RWPE1 (cell line): Measurements from ENCODE around the gene GRID1.

Experiments
- CTCF ChIA-PET: fragments of 350-600 bp; sonication (Branson Sonifier 250); formaldehyde crosslinking; extraction: SDS; loops from one replicate; lab custom pipeline; 2021; lab: Yijun Ruan, JAX
- POLR2A ChIA-PET: fragments of 400-600 bp; formaldehyde crosslinking; extraction: SDS; loops from one replicate; lab custom pipeline; 2020; ENCODE audit warnings: antibody characterized with exemption; ENCODE audit not compliant: low non-redundant PET; lab: Yijun Ruan, JAX
- DNase-seq: peaks from one replicate; pipeline ENCODE4 v3.0.0; 2012; ENCODE audit warnings: low spot score
- H3K27ac ChIP-seq: fragments of 450-650 bp; 2 replicates; pipeline ENCODE4 v1.5.1; 2017
- TF ChIP-seq, protein P1 (sequence below): fragments of 450-650 bp; conservative IDR thresholded peaks from 2 replicates; pipeline ENCODE4 v1.5.1; 2017; ENCODE audit warnings: low read depth, mild to moderate bottlenecking

GRID1 gene

DNA sequence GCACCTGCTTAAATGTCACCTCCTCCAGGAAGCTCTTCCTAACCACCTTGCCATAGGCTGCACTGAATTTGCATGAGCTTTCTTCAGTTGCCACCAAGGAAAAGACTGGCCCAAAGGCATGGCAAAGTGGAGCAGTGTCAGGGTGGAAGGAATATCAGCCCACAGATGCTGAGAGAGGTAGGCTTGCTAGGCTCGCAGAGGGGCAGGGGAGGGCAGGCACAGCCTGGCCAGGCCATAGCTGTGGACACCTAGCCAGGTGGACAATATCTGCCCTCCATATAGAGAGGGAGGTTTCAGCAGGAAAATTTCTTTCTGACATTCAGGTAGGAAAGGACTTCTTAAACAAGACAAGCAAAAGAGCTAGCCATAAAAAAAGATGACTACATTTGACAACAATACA, 166.3 kb downstream of the GRID1 start:
- TF ChIP-seq, protein P1, sequence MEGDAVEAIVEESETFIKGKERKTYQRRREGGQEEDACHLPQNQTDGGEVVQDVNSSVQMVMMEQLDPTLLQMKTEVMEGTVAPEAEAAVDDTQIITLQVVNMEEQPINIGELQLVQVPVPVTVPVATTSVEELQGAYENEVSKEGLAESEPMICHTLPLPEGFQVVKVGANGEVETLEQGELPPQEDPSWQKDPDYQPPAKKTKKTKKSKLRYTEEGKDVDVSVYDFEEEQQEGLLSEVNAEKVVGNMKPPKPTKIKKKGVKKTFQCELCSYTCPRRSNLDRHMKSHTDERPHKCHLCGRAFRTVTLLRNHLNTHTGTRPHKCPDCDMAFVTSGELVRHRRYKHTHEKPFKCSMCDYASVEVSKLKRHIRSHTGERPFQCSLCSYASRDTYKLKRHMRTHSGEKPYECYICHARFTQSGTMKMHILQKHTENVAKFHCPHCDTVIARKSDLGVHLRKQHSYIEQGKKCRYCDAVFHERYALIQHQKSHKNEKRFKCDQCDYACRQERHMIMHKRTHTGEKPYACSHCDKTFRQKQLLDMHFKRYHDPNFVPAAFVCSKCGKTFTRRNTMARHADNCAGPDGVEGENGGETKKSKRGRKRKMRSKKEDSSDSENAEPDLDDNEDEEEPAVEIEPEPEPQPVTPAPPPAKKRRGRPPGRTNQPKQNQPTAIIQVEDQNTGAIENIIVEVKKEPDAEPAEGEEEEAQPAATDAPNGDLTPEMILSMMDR, result no peak
- CTCF ChIA-PET, result no interaction called here
- POLR2A ChIA-PET, result no interaction called here
- no peak overlapping the region for H3K27ac ChIP-seq
- no peak for DNase-seq

DNA sequence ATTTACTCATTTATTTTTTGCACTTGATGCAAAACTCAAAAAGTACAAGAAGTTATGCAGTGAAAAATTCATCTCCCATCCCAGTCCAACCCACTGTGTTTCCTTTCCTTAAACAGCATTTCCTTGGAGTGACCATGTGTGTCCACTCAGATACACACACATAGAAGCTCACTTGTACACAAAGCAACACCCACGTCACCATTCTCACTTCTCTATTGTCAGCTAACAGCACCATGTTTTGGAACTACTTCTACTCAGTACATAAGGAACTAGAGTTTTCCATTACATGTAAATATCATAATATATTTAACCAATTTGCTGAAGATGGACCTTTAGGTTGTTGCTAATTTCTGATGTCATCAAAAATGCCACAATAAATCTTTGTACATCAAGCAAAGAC, 167.6 kb downstream of the GRID1 start:
- CTCF ChIA-PET, result no interaction called here
- POLR2A ChIA-PET, result no interaction called here
- no peak for DNase-seq
- TF ChIP-seq, protein P1, result no peak
- no peak overlapping the region for H3K27ac ChIP-seq

DNA sequence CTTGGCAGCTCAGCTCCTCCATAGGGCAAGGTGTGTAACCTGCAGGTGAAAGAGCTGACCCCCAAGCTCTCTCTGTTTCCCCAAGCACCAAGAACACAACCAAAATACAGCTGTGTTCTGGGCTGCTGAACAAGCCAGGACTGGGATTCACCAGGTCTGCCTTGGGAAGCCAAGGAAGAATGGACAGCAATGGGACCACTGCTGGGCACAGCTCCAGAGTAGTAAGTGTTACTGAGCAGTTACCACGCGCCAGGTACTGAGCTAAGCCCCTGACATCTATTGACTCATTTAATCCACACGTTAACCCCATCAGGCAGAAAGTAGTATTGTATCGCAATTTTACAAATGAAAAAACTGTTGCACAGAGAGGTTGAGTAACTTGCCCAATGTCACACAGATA, 168.3 kb downstream of the GRID1 start:
- DNase-seq, result no peak
- H3K27ac ChIP-seq, result no peak overlapping the region
- CTCF ChIA-PET, result interaction anchor here (0.7 kb wide), 1 partner anchor 13 kb away, joined by 3 read pairs; no protein-coding TSS in a partner anchor
- TF ChIP-seq, protein P1, result no peak
- POLR2A ChIA-PET, result no interaction called here

DNA sequence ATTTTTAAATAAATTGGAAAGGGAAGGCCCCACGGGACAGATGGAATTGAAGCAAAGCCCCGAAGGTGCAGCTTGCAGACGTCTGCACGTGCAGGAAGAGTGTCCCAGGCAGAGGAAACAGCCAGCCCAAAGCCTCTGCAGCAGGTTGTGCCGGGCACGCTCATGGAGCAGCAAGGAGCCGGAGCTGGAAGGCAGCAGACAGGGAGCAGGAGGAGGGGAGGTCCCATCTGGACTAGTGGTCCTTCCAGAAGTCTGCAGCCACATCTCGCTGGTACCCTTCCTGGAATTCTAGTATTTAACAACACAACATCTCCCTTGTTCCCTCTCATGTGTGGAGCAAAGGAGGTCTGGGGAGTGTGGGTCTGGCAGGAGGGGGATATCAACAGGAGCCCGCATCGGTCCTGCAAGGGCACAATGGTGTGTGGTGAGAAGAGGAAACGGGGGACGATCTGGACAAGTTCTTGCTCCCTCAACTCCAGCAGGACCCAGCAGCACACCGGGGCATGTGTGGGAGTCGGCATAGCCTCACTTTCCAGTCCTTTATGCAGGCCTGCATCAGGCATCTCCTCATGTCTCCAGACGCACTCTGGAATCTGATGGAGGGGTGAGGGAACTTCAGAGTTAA, 169.3 kb downstream of the GRID1 start:
- DNase-seq, result no peak
- ChIA-PET CTCF (no interaction called here), POLR2A (no interaction called here)
- TF ChIP-seq, protein P1, result no peak
- no peak overlapping the region for H3K27ac ChIP-seq

DNA sequence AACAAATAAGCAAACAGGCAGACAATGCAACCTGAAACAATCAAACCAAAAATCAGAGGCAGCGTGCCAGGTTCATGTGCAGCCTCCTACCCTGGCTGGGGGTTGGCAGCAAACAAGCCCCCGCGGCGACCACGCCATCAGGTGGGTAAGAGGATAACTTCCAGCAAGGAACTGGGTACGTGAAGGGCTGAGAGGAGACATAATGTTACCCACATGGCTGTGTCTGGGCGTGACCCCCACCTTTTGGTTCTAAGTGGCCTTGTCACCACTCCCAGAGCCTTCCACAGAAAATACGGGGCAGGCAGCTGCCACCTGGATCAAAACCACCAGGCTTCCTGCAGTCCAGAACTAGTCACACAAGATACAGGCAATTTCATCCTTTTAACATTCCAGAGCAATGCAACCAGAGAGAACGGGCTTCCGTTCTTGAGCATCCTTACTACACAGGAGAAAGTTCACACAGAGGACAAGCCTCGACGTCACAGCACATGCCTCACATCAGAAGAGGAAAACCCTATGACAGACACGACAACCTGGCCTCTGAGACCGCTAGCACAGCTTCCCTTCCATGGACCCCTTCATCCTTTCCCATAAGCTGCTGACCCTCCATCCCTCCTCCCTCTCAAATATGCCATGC, 171.0 kb downstream of the GRID1 start:
- no peak for DNase-seq
- CTCF ChIA-PET, result interaction anchor here (0.6 kb wide), 1 partner anchor 1351 kb away, joined by 5 read pairs; no protein-coding TSS in a partner anchor
- POLR2A ChIA-PET, result no interaction called here
- no peak overlapping the region for H3K27ac ChIP-seq
- TF ChIP-seq, protein P1, result no peak

DNA sequence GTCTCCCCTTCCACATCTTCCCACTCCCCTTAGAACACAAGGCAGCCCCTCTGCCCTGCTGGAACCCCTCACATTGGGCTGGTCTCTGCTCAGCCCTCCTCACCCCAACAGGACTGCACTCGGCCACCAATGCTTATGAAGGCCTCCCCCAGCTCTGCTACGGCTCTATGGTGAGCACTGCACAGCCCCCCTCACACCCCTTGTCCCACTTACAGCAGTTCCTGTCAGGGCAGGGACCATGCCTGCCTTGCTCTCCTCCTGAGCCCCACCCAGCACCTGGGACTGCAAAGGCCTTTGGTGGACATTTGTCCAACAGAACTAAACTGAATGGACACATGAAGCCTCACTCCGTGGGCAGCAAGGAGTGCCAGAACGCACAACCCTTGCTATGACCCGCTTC, 171.9 kb downstream of the GRID1 start:
- DNase-seq, result no peak
- TF ChIP-seq, protein P1, result no peak
- POLR2A ChIA-PET, result no interaction called here
- CTCF ChIA-PET, result interaction anchor here (0.5 kb wide), 1 partner anchor 19 kb away, joined by 4 read pairs; no protein-coding TSS in a partner anchor
- H3K27ac ChIP-seq, result no peak overlapping the region
